ENCODE results near the gene BLOC1S1.
"Not testable (repeated sequence)": the region's sequence is repeated elsewhere in the genome, so short reads cannot be mapped to it uniquely, and the experiment has no call there.

The BLOC1S1 gene

DNA sequence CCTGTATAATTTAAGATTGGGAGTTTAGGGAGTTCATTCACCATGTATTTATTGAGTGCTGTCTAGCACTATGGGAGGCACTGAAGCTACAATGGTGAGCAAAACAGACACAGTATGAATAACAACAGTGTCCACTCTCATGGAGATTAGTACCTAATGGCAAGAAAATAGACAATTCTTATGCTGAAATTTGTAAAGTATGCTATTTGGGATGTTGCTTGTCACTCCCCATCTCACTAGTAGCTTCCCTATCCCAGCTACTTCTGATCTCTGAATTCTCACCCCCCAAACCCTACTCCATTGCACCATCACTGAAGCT is 31.0 kb downstream of the BLOC1S1 start:
- no peak for DNase-seq (ENCODE audit: low read depth)
- no peak overlapping the region for H3K4me3 ChIP-seq (ENCODE audit: control insufficient read depth, low read depth, low read length)
- TF ChIP-seq CTCF (IDR thresholded peaks at IDR 0.05; ENCODE audit: control insufficient read depth, insufficient read depth, low read depth, low read length, missing control alignments) = no peak

DNA sequence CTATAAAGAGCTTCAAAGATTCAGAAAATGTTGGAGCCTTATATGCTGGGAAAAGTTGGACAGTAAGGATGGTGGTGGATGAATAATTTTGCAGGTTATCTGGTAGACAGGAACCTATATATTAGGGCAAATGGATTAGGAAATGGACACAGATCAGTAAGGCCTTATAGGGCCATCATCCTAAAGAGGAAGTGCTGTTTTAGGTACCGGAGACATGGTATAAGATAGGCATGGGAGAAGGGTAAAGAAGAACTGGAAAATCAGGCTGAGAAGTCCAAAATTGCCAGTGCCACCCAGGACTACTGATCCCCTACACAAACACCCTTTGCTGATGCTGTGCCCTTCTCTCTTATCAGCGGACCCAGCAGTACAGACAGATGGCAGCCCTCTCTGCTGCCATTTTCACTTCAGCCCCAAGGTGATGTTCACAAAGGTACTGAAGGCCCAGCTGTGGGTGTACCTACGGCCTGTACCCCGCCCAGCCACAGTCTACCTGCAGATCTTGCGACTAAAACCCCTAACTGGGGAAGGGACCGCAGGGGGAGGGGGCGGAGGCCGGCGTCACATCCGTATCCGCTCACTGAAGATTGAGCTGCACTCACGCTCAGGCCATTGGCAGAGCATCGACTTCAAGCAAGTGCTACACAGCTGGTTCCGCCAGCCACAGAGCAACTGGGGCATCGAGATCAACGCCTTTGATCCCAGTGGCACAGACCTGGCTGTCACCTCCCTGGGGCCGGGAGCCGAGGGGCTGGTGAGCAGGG is 32.6 kb downstream of the BLOC1S1 start:
- DNase-seq (ENCODE audit: low read depth) = no peak
- no peak overlapping the region for H3K4me3 ChIP-seq (ENCODE audit: control insufficient read depth, low read depth, low read length)
- TF ChIP-seq CTCF (IDR thresholded peaks at IDR 0.05; ENCODE audit: control insufficient read depth, insufficient read depth, low read depth, low read length, missing control alignments) = no peak

DNA sequence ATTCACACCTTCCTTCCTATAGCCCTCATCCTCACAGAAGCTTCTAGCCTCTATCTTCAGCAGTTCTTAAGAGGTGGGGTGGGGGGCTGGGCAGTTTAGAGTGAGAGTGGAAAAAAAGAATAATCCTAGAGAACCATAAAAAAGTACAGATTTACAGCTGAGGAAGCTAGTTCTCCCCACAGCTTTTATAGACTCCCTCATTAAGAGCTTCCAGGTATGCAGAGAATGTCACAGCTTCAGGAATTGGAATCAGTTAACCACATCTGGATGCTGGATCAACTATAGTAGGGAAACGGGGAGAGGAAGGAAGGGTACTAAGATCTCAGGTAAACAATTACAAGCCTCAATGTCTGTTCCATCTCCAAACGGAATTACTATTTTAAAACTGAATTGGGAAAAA is 39.4 kb downstream of the BLOC1S1 start:
- TF ChIP-seq CTCF (IDR thresholded peaks at IDR 0.05; ENCODE audit: control insufficient read depth, insufficient read depth, low read depth, low read length, missing control alignments) = no peak
- DNase-seq (ENCODE audit: low read depth) = no peak
- no peak overlapping the region for H3K4me3 ChIP-seq (ENCODE audit: control insufficient read depth, low read depth, low read length)

GRCh38 chr12:55757701-55758100 is 41.9 kb downstream of the BLOC1S1 start:
- no peak for TF ChIP-seq CTCF (IDR thresholded peaks at IDR 0.05; ENCODE audit: control insufficient read depth, insufficient read depth, low read depth, low read length, missing control alignments)
- H3K4me3 ChIP-seq (ENCODE audit: control insufficient read depth, low read depth, low read length) = no peak overlapping the region
- no peak for DNase-seq (ENCODE audit: low read depth)

DNA sequence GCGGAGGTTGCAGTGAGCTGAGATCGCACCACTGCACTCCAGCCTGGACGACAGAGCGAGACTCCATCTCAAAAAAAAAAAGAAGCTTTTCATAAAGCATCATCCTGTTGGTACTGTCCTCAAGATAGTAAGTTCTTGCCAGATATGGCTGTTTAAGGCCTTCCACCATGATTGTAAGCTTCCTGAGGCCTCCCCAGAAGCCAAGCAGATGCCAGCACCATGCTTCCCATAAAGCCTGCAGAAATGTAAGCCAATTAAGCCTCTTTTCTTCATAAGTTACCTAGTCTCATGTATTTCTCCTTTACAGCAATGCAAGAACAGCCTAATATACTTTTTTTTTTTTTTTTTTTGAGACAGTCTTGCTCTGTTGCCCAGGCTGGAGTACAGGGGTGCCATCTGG is 42.7 kb downstream of the BLOC1S1 start:
- DNase-seq (ENCODE audit: low read depth) = not testable (repeated sequence)

DNA sequence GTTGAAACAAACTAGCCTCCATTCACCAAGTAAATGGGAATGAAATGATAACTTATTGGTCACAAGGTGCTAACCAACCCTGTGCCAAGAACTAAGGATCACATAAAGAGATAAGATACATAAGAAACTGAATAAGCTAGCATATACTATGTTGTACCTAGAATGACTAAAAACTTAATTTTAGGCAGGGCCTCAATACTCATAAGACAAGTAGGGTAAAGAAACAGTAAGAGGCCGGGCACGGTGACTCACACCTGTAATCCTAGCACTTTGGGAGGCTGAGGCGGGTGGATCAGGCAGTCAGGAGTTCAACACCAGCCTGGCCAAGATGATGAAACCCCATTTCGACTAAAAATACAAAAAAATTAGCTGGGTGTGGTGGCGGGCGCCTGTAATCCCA is 44.8 kb downstream of the BLOC1S1 start:
- no peak for TF ChIP-seq CTCF (IDR thresholded peaks at IDR 0.05; ENCODE audit: control insufficient read depth, insufficient read depth, low read depth, low read length, missing control alignments)
- no peak for DNase-seq (ENCODE audit: low read depth)
- no peak overlapping the region for H3K4me3 ChIP-seq (ENCODE audit: control insufficient read depth, low read depth, low read length)

More for the DNA sequence above, 42.7 kb downstream of the BLOC1S1 start:
- H3K4me3 ChIP-seq (ENCODE audit: control insufficient read depth, low read depth, low read length) = not testable (repeated sequence)

- TF ChIP-seq CTCF (IDR thresholded peaks at IDR 0.05; ENCODE audit: control insufficient read depth, insufficient read depth, low read depth, low read length, missing control alignments) = no peak
- H3K4me3 ChIP-seq (ENCODE audit: control insufficient read depth, low read depth, low read length) = no peak overlapping the region
- DNase-seq (ENCODE audit: low read depth) = no peak
Observed at GRCh38 chr12:55762646-55763045, 46.8 kb downstream of the BLOC1S1 start.

Measured in AG09309 (cell line).